ENCODE measurements around the gene FUS. TPM values are rescaled to one million over a fixed set of nuclear protein-coding genes. Genes with fewer than 3 reads are reported as not detected.

FUS gene
- total and polyA plus RNA-seq, 2 of the 13 experiments (the other 11 are each of a cell fraction or from before 2014, with no cell fraction given), result 68.1 to 168 TPM

GRCh38 chr16:31138621-31139578, 41.0 kb upstream of the FUS start (continued):
- TF ChIP-seq TIGD3 (CRISPR knock-in tag; IDR thresholded peaks at IDR 0.05; ENCODE audit: borderline replicate concordance) (no peak), TCF7L2 (IDR thresholded peaks at IDR 0.05; ENCODE audit: low read depth, low read length) (no peak), ZNF496 (CRISPR knock-in tag; IDR thresholded peaks at IDR 0.05; ENCODE audit: insufficient replicate concordance) (no peak), TEAD2 (CRISPR knock-in tag; IDR thresholded peaks at IDR 0.05) (no peak), MIER3 (CRISPR knock-in tag; IDR thresholded peaks at IDR 0.05; ENCODE audit: borderline replicate concordance) (no peak), ZNF572 (CRISPR knock-in tag; IDR thresholded peaks at IDR 0.05) (0 out of 2 replicates have a peak, but pooled peaks have one; percentile 38), CENPBD1 (CRISPR knock-in tag; IDR thresholded peaks at IDR 0.05; ENCODE audit: borderline replicate concordance, low read depth) (no peak), FOSL2 (CRISPR knock-in tag; IDR thresholded peaks at IDR 0.05) (peak; percentile 76), JDP2 (CRISPR knock-in tag; IDR thresholded peaks at IDR 0.05; ENCODE audit: borderline replicate concordance) (no peak), SALL1 (CRISPR knock-in tag; IDR thresholded peaks at IDR 0.05) (peak; percentile 6; the same call in 1 of the 2 replicates), ZBTB8A (CRISPR knock-in tag; IDR thresholded peaks at IDR 0.05; ENCODE audit: borderline replicate concordance, low read depth) (no peak), MLX (CRISPR knock-in tag; IDR thresholded peaks at IDR 0.05) (0 out of 2 replicates have a peak, but pooled peaks have one; percentile 10), ZBTB42 (CRISPR knock-in tag; IDR thresholded peaks at IDR 0.05) (no peak), GPN1 (CRISPR knock-in tag; IDR thresholded peaks at IDR 0.05; ENCODE audit: borderline replicate concordance) (no peak), RBM39 (IDR thresholded peaks at IDR 0.05; ENCODE audit: low read depth, low read length, poor library complexity, severe bottlenecking) (peak; percentile 19), ZMYM3 (CRISPR knock-in tag; IDR thresholded peaks at IDR 0.05) (0 out of 2 replicates have a peak, but pooled peaks have one; percentile 30), ZNF362 (CRISPR knock-in tag; IDR thresholded peaks at IDR 0.05; ENCODE audit: borderline replicate concordance) (no peak), RNF219 (CRISPR knock-in tag; IDR thresholded peaks at IDR 0.05) (no peak), REPIN1 (CRISPR knock-in tag; IDR thresholded peaks at IDR 0.05; ENCODE audit: borderline replicate concordance, low read depth) (no peak)

Data from HepG2 (cell line).